Measurements from ENCODE around the gene KREMEN1. TPM values are rescaled to one million over a fixed set of nuclear protein-coding genes. Genes with fewer than 3 reads are reported as not detected.

Gene KREMEN1
- total RNA-seq, 1 donor from 2014 or later = 16.5 TPM

- no peak for DNase-seq (ENCODE audit: low spot score)
These were observed 23.1 kb upstream of the KREMEN1 start for GRCh38 chr22:29049655-29050263.

- no peak for DNase-seq (ENCODE audit: low spot score)
These were observed 22.4 kb upstream of the KREMEN1 start for GRCh38 chr22:29050457-29050856.

GRCh38 chr22:29053048-29053702, 19.7 kb upstream of the KREMEN1 start:
- no peak for DNase-seq (ENCODE audit: low spot score)

- no peak for DNase-seq (ENCODE audit: low spot score)
These were observed 18.5 kb upstream of the KREMEN1 start for GRCh38 chr22:29054251-29054767.

GRCh38 chr22:29055192-29055830, 17.5 kb upstream of the KREMEN1 start:
- no peak for DNase-seq (ENCODE audit: low spot score)

GRCh38 chr22:29056472-29056871, 16.4 kb upstream of the KREMEN1 start:
- DNase-seq (ENCODE audit: low spot score) = no peak

- DNase-seq (ENCODE audit: low spot score) = no peak
These were observed 12.5 kb upstream of the KREMEN1 start for GRCh38 chr22:29060251-29060869.

- no peak for DNase-seq (ENCODE audit: low spot score)
These were observed 11.9 kb upstream of the KREMEN1 start for GRCh38 chr22:29060931-29061330.

GRCh38 chr22:29061773-29062172, 11.1 kb upstream of the KREMEN1 start, which contains the start of gene C22orf31:
Gene C22orf31 (minus strand): TSS chr22:29061831. CDS start chr22:29061792, 39 bp downstream.
- DNase-seq (ENCODE audit: low spot score) = no peak

- no peak for DNase-seq (ENCODE audit: low spot score)
These were observed 10.5 kb upstream of the KREMEN1 start for GRCh38 chr22:29062286-29062821.

- DNase-seq (ENCODE audit: low spot score) = no peak
These were observed 7.2 kb upstream of the KREMEN1 start for GRCh38 chr22:29065468-29066190.

GRCh38 chr22:29069463-29069862, 3.4 kb upstream of the KREMEN1 start:
- no peak for DNase-seq (ENCODE audit: low spot score)

GRCh38 chr22:29070490-29070889, 2.3 kb upstream of the KREMEN1 start:
- no peak for DNase-seq (ENCODE audit: low spot score)

- DNase-seq (ENCODE audit: low spot score) = peak; percentile 70
These were observed 1.4 kb upstream of the KREMEN1 start for GRCh38 chr22:29071261-29072045.

- DNase-seq (ENCODE audit: low spot score) = peak; percentile 88
These were observed 449 bp upstream of the KREMEN1 start for GRCh38 chr22:29072193-29072978.

- DNase-seq (ENCODE audit: low spot score) = peak; percentile 68
These were observed 912 bp downstream of the KREMEN1 start for GRCh38 chr22:29073618-29074275.

- no peak for DNase-seq (ENCODE audit: low spot score)
These were observed 1.5 kb downstream of the KREMEN1 start for GRCh38 chr22:29074276-29074772.

GRCh38 chr22:29078036-29078868, 5.4 kb downstream of the KREMEN1 start:
- DNase-seq (ENCODE audit: low spot score) = no peak

All from ureter (tissue), 1 donor.